ENCODE results near the gene SLC16A2.

- TF ChIP-seq CTCF (IDR thresholded peaks at IDR 0.05): no peak
- no peak for TF ChIP-seq POLR2A (IDR thresholded peaks at IDR 0.05)
Observed at GRCh38 chrX:74465424-74465823, 44.1 kb downstream of the SLC16A2 start.

All from esophagus squamous epithelium (tissue), 4 donors.